PC-9 (cell line): Measurements from ENCODE around the gene OR12D1.

Experiments used
- EZH2 ChIP-seq: fragments of 200-600 bp; sonication (generic); IDR thresholded peaks from 2 replicates; pipeline ENCODE4 v1.8.0; 2017; ENCODE audit warnings: antibody characterized with exemption, low read depth
- TF ChIP-seq, protein P1 (sequence below): fragments of 200-600 bp; sonication (generic); conservative IDR thresholded peaks from 2 replicates; pipeline ENCODE4 v1.6.1; 2017; ENCODE audit warnings: mixed run types, antibody characterized with exemption, mild to moderate bottlenecking, moderate library complexity

DNA sequence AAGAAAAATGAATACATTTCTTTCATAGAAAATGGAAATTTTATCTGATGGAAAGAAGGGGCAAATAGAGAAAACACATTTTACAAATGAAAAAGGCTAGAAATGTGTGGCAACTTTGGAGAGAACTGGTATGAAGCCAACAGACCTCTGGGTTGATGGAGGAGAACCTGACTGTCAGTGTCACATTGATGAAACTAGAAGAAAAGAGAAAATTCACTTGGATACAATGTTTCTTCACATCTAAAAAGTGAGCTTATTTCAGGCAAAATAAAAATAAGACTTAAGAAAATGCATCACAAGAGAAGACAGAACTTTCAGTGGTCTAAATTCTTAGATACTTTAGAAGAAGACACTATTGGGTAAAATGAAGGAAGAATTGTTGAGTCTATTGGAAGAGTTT, 19.4 kb upstream of the OR12D1 start, which contains the start of gene OR12D2:
- no peak for TF ChIP-seq EZH2
- TF ChIP-seq, protein P1, sequence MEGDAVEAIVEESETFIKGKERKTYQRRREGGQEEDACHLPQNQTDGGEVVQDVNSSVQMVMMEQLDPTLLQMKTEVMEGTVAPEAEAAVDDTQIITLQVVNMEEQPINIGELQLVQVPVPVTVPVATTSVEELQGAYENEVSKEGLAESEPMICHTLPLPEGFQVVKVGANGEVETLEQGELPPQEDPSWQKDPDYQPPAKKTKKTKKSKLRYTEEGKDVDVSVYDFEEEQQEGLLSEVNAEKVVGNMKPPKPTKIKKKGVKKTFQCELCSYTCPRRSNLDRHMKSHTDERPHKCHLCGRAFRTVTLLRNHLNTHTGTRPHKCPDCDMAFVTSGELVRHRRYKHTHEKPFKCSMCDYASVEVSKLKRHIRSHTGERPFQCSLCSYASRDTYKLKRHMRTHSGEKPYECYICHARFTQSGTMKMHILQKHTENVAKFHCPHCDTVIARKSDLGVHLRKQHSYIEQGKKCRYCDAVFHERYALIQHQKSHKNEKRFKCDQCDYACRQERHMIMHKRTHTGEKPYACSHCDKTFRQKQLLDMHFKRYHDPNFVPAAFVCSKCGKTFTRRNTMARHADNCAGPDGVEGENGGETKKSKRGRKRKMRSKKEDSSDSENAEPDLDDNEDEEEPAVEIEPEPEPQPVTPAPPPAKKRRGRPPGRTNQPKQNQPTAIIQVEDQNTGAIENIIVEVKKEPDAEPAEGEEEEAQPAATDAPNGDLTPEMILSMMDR = no peak
